PC-9 (cell line): ENCODE measurements around the gene SYNGR2.

Experiments
- CTCF ChIP-seq: fragments of 200-600 bp; sonication (generic); conservative IDR thresholded peaks from 2 replicates; pipeline ENCODE4 v1.6.1; 2017; ENCODE audit warnings: mixed run types, antibody characterized with exemption, mild to moderate bottlenecking, moderate library complexity
- EZH2 ChIP-seq: fragments of 200-600 bp; sonication (generic); IDR thresholded peaks from 2 replicates; pipeline ENCODE4 v1.8.0; 2017; ENCODE audit warnings: antibody characterized with exemption, low read depth

GRCh38 chr17:78180508-78180907 lies 12.1 kb downstream of the SYNGR2 start:
- TF ChIP-seq CTCF (no peak), EZH2 (no peak)
